Stimulated activated naive CD4-positive, alpha-beta T cell treated with Interleukin-2 at 50 U/mL for 16 hours (primary cell): ENCODE data around the gene TMEM245.
"Not testable (repeated sequence)": the region's sequence is repeated elsewhere in the genome, so short reads cannot be mapped to it uniquely, and the experiment has no call there.

ENCODE experiments used
- DNase-seq: peaks from one replicate; lab custom pipeline; 2025; lab: John Stamatoyannopoulos, UW

TMEM245 gene

GRCh38 chr9:109063760-109064159 is 56.0 kb downstream of the TMEM245 start:
- DNase-seq: no peak

GRCh38 chr9:109062543-109062942 is 57.2 kb downstream of the TMEM245 start:
- no peak for DNase-seq

- no peak for DNase-seq
Measured at GRCh38 chr9:109060191-109060590, 59.6 kb downstream of the TMEM245 start.

GRCh38 chr9:109053121-109053520 is 66.6 kb downstream of the TMEM245 start:
- DNase-seq: not testable (repeated sequence)

GRCh38 chr9:109052416-109052815 is 67.3 kb downstream of the TMEM245 start:
- no peak for DNase-seq

- DNase-seq: no peak
Measured at GRCh38 chr9:109051733-109052132, 68.0 kb downstream of the TMEM245 start.

- DNase-seq: no peak
Measured at GRCh38 chr9:109050444-109050843, 69.3 kb downstream of the TMEM245 start.

GRCh38 chr9:109048822-109049221 is 70.9 kb downstream of the TMEM245 start:
- no peak for DNase-seq

- DNase-seq: no peak
Measured at GRCh38 chr9:109047259-109047658, 72.5 kb downstream of the TMEM245 start.

- DNase-seq: no peak
Measured at GRCh38 chr9:109046346-109046745, 73.4 kb downstream of the TMEM245 start.

GRCh38 chr9:109043578-109043977 is 76.2 kb downstream of the TMEM245 start:
- no peak for DNase-seq

- DNase-seq: no peak
Measured at GRCh38 chr9:109040571-109040970, 79.2 kb downstream of the TMEM245 start.

- no peak for DNase-seq
Measured at GRCh38 chr9:109039539-109039938, 80.2 kb downstream of the TMEM245 start.

- DNase-seq: no peak
Measured at GRCh38 chr9:109037946-109038715, 81.6 kb downstream of the TMEM245 start.

GRCh38 chr9:109036744-109037680 is 82.7 kb downstream of the TMEM245 start:
- no peak for DNase-seq

GRCh38 chr9:109035684-109036423 is 83.9 kb downstream of the TMEM245 start:
- no peak for DNase-seq

- DNase-seq: no peak
Measured at GRCh38 chr9:109033941-109034700, 85.6 kb downstream of the TMEM245 start.

GRCh38 chr9:109031241-109031640 is 88.5 kb downstream of the TMEM245 start:
- no peak for DNase-seq

GRCh38 chr9:109030426-109030825 is 89.3 kb downstream of the TMEM245 start:
- no peak for DNase-seq

GRCh38 chr9:109028457-109028856 is 91.3 kb downstream of the TMEM245 start:
- no peak for DNase-seq

- no peak for DNase-seq
Measured at GRCh38 chr9:109027176-109027575, 92.6 kb downstream of the TMEM245 start.

- no peak for DNase-seq
Measured at GRCh38 chr9:109026306-109026705, 93.4 kb downstream of the TMEM245 start.
